NCI-H1417 treated with DMSO at 0.1 percent for 48 hours (cell line): ENCODE measurements around the gene AGBL5.
A peak's percentile ranks its signal among the peaks of the same experiment; 100 is the strongest.
"Not testable (repeated sequence)": the region's sequence is repeated elsewhere in the genome, so short reads cannot be mapped to it uniquely, and the experiment has no call there.

Experiments
- DNase-seq: peaks from one replicate; lab custom pipeline; 2025; lab: John Stamatoyannopoulos, UW

AGBL5 gene

GRCh38 chr2:27053776-27054175 lies 2.3 kb downstream of the AGBL5 start:
- DNase-seq: no peak

GRCh38 chr2:27054721-27055120 lies 3.3 kb downstream of the AGBL5 start:
- DNase-seq: no peak

GRCh38 chr2:27057184-27057583 lies 5.7 kb downstream of the AGBL5 start:
- no peak for DNase-seq

GRCh38 chr2:27058210-27058609 lies 6.7 kb downstream of the AGBL5 start:
- DNase-seq: no peak

GRCh38 chr2:27059141-27059820 lies 7.8 kb downstream of the AGBL5 start:
- DNase-seq: no peak

GRCh38 chr2:27060323-27060722 lies 8.9 kb downstream of the AGBL5 start:
- DNase-seq: no peak

GRCh38 chr2:27065128-27065527 lies 13.7 kb downstream of the AGBL5 start:
- DNase-seq: no peak

- no peak for DNase-seq
These were observed 15.9 kb downstream of the AGBL5 start for GRCh38 chr2:27067385-27067784.

GRCh38 chr2:27069436-27069835 lies 18.0 kb downstream of the AGBL5 start:
- no peak for DNase-seq

GRCh38 chr2:27069961-27070618 lies 18.6 kb downstream of the AGBL5 start:
- DNase-seq: no peak

- no peak for DNase-seq
These were observed 19.3 kb downstream of the AGBL5 start for GRCh38 chr2:27070653-27071276.

GRCh38 chr2:27071277-27071989 lies 20.0 kb downstream of the AGBL5 start, which contains the start of gene OST4:
Gene OST4 (minus strand): TSS chr2:27071654.
- peak; percentile 34 for DNase-seq

- no peak for DNase-seq
These were observed 20.7 kb downstream of the AGBL5 start for GRCh38 chr2:27071990-27072830.

GRCh38 chr2:27072920-27073319 lies 21.5 kb downstream of the AGBL5 start:
- DNase-seq: no peak

- no peak for DNase-seq
These were observed 22.3 kb downstream of the AGBL5 start for GRCh38 chr2:27073782-27074181.

- DNase-seq: no peak
These were observed 23.5 kb downstream of the AGBL5 start for GRCh38 chr2:27074738-27075565.

- DNase-seq: not testable (repeated sequence)
These were observed 24.1 kb downstream of the AGBL5 start for GRCh38 chr2:27075566-27075871.

GRCh38 chr2:27076323-27076722 lies 24.9 kb downstream of the AGBL5 start:
- no peak for DNase-seq

GRCh38 chr2:27077231-27077630 lies 25.8 kb downstream of the AGBL5 start:
- no peak for DNase-seq

- no peak for DNase-seq
These were observed 27.1 kb downstream of the AGBL5 start, which contains the start of gene EMILIN1 for GRCh38 chr2:27078267-27079194. Gene EMILIN1 (plus strand): TSS chr2:27078615. CDS start chr2:27079066, 451 bp downstream.
